NCI-H1092 treated with DMSO at 0.1 percent for 48 hours (cell line): ENCODE results near the gene MYH9.
A peak's percentile ranks its signal among the peaks of the same experiment; 100 is the strongest.
"Not testable (repeated sequence)": the region's sequence is repeated elsewhere in the genome, so short reads cannot be mapped to it uniquely, and the experiment has no call there.

Experiments used
- DNase-seq: peaks from one replicate; lab custom pipeline; 2025; lab: John Stamatoyannopoulos, UW

MYH9 gene

DNA sequence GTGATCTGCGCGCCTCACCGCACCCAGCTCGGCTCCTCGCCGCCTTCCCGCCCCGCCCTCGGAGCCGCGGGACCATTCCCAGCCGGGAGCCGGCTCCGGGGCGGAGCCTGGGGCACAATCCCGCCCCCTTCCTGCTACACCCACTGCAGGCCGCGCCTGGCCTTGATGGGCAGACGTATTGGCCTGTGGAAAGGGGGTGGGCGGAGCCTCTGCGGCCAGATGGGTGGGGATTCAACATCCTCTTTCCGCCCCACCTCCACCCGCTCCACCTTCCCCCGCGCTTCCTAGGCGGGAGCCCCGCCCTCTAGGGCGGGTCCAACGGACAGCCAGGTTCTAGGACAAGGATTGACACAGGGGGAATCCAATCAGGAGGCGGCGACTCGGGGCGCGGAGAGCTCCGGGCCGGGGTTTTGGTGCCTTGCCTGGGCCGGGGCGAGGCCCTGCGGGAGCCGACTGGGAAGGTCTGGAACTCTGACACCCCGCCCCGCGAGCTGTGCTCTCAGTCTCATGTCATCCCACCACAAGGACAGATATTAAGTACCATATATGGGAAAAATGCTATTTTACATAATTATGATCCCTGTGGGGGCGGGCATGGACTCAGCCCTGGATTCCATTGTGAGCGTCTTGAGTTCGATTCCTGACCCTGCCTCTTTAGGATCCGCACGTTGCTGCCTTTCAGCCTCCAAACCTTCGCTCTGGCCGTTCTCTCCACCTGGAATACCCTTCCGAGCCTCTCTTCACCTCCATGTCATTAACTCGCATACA, at the start of gene MYH9:
Gene MYH9, minus strand, starts transcription at position 9 of the 768 bp plus-strand sequence. CDS start 38,731 bp downstream, outside the sequence.
- DNase-seq, result peak; percentile 99

DNA sequence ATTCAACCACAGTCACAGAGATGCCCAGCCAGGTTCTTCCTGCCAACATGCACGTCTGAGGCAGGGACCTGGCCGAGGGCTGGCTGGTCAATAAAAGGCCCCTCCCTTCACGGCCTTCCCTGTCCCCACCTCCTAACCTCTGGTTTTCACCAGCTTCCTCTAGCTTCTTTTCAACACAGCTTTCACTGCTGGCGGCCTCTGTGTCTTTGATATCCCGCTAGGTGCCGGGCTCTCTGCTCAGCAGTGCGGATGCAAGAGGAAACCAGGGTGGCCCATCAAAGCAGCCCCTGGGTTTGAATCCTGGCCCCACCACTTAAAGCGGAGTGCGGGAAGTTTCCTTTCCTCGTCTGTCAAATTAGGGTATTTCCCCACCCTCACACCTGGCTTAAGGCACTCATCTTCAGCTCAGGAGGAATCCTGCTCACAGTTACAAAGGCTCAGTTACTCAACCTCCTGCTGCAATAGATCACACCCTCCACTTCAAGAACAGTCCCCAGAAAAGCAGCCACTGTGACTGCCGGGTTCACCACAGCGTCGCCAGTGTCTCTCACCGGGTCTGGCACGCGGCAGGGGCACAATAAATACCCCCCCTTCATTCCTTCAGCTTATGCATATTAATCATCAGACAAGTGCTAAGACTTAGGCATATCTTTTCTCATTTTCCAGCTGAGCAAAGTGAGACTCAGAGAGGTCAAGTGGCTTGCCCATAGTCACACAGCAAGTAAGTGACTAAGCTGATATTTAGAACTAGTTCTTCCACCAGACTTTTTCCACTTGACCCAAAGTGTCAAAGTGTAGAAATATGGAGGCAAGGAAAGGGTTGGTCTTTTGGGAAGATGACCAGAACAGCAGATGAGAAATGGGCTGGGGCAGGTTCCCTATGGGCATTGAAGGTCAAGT, 48.0 kb upstream of the MYH9 start:
- DNase-seq, result peak; percentile 62

DNA sequence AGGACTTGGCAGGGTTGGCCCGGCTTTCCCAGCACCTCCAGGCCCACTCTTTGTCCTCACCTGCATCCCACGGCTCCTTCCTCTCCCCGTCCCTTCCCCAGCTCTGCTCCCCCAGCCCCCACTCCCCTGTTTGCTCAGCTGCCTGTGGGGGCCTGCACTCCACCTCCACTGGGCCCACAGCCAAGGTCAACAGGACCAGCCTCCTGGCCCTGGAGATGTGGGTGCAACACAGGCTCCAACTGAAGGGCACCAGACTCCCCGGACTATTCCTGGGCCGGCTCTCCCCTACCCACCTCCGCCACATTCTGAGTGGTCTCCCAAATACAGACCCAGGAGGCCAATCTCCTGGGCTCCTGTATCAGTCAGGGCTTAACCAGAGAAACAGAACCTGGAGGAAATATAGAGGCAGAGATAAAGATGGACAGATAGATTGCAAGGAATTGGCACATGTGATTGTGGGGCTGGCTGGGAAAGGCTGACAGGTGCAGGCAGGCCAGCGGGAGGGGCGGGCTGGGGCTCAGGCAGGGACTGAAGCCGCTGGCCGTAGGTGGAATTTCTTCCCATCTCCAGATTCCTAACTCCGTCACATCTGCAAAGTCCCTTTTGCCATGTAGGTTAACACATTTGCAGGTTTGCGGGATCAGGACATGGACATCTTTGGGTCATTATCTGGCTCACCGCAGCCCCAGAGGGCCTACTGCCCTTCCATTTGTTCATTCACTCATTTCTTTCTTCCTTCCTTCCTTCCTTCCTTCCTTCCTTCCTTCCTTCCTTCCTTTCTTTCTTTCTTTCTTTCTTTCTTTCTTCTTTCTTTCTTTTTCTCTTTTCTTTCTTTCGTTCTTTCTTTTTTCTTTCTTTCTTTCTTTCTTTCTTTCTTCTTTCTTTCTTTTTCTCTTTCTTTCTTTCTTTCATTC, 45.8 kb upstream of the MYH9 start:
- peak; percentile 98 for DNase-seq

DNA sequence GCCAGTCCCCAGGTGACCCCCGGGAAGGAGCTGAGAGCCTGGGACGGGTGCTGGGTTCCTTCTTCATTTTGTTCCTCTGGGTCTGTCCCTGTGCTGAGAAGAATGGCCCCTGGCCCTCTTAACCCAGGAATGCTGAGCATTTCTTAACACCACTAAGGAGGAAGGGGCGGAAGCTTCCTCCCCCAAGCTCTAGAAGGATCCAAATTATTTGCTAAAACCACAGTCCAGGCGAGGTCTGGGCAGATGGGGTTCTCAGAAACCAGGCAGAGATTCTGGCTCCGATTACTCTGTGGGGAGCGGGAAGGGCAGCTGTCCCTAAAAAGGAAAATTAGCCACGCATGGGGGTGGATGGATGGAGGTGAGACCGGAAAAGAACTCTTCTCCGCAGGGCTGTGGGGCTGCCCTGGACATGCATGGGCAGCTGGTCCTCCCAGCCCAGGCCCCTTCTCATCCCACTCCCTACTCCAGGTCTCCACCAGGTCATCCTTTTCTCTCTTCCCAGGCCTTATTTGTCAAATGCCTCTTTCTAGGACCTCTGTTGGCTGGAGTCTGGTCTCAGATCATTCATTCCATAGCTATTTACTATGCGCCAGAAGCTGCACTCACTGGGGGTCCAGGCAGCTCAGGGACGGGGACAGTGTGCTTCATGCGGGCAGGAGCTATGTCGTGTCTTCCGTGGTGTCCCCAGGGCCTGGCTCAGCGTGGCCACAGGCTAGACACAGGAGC, 45.0 kb upstream of the MYH9 start:
- DNase-seq, result no peak

DNA sequence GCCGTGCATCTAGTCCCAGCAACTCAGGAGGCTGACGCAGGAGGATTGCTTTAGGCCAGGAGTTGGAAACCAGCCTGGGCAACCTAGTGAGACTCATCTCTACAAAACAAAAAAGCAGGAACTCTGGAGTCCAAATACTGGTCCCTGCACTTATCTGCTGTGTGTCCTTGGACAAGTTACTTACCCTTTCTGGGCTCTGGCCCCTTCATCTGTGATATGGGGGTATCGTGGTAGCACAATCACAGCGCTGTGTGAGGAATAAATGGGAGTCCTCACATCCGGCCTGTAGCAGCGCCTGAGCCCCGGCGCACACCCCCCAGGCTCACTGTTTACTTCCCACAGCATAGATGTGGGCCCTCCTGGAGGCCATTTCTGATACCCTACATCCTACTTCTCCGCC, 44.2 kb upstream of the MYH9 start:
- no peak for DNase-seq

GRCh38 chr22:36430863-36431262, 43.1 kb upstream of the MYH9 start:
- no peak for DNase-seq

- DNase-seq, result not testable (repeated sequence)
These were observed 40.2 kb upstream of the MYH9 start for GRCh38 chr22:36427952-36428351.

GRCh38 chr22:36425977-36426523, 38.3 kb upstream of the MYH9 start:
- DNase-seq, result peak; percentile 49

DNA sequence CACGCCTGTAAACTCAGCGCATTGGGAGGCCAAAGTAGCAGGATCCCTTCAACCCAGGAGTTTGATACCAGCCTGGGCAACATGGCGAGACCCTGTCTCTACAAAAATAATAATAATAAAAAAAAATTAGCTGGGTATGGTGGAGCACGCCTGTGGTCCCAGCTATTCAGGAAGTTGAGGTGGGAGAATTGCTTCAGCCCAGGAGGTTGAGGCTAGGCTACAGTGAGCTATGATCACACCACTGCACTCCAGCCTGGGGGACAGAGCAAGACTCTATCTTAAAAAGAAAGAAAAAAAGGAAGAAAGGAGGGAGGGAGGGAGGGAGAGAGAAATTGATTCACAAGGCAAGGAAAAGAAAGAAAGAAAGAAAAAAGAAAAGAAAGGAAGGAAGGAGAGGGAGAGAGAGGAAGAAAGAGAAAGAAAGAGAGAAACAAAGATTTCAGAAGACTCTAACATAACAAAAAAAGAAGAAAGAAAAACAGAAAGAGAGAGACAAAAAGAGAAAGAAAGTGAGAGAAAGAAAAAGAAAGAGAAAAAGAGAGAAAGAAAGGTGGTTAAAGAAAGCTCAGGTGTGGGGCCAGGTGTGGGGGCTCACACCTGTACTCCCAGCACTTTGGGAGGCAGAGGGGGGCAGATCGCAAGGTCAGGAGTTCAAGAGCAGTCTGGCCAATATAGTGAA, 37.3 kb upstream of the MYH9 start:
- no peak for DNase-seq

DNA sequence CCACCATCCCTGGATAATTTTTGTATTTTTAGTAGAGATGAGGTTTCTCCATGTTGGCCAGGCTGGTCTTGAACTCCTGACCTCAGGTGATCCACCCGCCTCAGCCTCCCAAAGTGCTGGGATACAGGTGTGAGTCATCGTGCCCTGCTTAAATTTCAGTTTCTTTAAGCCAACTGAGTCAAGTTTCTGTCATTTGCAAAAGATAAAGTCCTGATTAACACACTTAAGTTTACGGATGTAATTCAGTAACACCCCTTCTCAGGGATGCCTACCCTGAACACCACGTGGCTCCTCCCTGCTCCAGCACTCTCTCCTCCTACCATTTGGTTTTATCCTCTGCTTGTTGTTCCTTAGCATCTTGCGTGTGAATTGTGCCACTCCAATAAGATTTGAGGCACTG, 36.7 kb upstream of the MYH9 start:
- not testable (repeated sequence) for DNase-seq

GRCh38 chr22:36423461-36424404, 36.0 kb upstream of the MYH9 start:
- no peak for DNase-seq

GRCh38 chr22:36422287-36423014, 34.7 kb upstream of the MYH9 start:
- no peak for DNase-seq

GRCh38 chr22:36419912-36420882, 32.4 kb upstream of the MYH9 start:
- no peak for DNase-seq

DNA sequence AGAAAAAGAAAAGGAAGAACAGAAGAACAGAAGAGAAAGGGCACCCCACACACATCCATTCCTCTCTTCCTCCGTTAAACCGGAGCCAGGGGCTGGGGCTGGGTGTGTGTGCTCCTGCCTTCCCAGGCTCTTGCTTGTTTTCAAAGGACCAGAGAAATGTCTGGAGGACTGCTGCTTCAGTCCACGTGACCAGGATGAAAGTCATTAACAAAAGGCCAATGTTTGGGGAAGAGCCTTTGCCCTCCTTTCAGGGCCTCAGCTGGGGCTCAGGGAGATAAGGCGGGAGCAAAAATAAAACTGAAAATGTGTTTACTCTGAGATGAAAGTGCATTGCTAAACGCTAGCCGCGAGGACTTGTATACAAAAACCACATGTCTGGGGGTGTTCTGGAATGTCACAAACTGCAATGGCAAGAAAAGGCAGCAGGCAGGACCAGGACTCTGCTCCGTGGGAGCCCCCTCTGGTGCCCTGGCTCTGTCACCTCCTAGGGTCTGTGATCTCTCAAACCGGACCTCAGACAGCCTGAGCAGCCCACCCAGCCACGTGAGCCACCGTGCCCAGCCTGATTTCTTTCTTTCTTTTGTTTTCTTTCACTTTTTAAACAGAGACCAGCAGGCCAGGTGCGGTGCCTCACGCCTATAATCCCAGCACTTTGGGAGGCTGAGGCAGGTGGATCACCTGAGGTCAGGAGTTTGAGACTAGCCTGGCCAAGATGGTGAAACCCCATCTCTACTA, 31.6 kb upstream of the MYH9 start:
- no peak for DNase-seq

DNA sequence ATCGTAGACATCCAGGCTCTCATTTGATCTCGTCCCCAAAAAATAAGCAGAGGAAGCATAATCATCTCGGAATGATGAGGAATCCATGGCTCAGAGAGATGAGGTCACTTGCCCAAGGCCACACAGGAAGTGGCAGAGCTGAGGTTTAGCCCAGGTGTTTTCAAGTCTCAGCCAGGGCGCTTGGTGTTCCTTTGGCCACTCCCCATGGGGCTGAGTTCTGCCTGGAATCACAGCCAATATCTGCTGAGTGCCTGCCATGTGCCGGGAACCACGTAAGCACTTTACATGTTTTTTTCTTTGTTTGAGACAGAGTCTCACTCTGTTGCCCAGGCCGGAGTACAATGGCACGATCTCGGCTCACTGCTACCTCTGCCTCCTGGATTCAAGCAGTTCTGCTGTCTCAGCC, 29.5 kb upstream of the MYH9 start:
- DNase-seq, result no peak

DNA sequence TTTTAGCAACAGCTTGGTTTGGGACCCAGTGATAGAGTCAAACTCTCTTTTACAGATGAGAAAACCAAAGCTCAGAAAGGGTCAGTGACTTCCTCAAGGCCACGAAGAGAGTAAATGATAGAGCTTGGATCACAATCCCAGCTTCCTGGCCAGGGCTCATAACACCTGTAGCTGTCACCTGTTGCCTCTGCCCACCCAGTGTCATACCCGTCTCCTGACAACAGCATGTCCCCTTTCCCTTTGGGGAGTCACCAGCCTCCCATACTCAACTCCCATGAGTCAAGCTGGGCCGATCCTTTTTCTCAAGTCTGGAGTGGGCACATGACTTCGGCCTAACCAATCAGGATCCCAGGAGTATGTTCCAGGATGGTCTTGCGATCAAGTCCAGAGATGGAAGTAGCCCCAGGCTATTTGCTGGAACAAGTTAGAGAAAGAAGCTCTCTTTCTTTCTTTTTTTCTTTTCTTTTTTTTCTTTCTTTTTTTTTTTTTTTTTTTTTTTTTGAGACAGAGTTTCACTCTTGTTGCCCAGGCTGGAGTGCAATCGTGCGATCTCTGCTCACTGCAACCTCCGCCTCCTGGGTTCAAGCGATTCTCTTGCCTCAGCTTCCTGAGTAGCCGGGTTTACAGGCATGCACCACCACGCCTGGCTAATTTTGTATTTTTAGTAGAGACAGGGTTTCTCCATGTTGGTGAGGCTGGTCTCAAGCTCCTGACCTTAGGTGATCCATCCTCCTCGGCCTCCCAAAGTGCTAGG, 27.8 kb upstream of the MYH9 start:
- no peak for DNase-seq
